Measurements from ENCODE around the gene TAAR1.
"Not testable (repeated sequence)": the region's sequence is repeated elsewhere in the genome, so short reads cannot be mapped to it uniquely, and the experiment has no call there.

The TAAR1 gene

DNA sequence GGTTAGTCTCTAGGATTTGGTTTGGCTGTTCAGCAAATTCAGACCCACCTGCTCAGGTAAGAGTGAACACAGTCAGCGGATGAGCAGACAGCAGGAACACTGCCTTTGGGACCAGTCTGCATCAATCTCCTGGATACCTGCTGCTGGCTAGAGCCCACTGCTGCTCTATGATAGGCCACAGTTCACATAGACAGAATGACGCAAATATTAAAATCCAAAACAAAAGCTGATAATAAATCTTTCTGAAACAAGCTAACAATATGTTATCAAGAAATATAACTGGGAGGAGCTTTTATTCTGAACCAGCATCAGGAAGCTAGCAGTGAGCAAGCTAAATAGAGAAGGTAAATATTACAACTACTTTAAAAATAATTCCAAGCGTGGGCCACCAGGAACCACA, at the start of gene TAAR1:
TAAR1 (minus strand) TSS at position 101 of the 400 bp plus-strand sequence. CDS start 13,179 bp downstream, outside the sequence.
- no peak for DNase-seq (ENCODE audit: low spot score)

GRCh38 chr6:132708771-132709170, 49.8 kb upstream of the TAAR1 start:
- no peak for DNase-seq (ENCODE audit: low spot score)

- no peak for DNase-seq (ENCODE audit: low spot score)
These were observed 49.0 kb upstream of the TAAR1 start for GRCh38 chr6:132708002-132708401.

DNA sequence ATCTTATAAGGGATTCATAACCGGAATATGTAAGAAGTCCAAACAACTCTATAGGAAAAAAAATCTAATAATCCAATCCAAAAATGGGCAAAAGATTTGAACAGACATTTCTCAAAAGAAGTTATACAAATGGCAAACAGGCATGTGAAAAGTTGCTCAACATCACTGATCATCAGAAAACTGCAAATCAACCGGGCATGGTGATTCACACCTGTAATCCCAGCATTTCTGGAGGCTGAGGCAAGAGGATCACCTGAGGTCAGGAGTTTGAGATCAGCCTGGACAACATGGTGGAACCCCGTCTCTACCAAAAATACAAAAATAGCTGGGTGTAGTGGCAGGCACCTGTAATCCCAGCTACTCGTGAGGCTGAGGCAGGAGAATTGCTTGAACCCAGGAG, 47.8 kb upstream of the TAAR1 start:
- not testable (repeated sequence) for DNase-seq (ENCODE audit: low spot score)

DNA sequence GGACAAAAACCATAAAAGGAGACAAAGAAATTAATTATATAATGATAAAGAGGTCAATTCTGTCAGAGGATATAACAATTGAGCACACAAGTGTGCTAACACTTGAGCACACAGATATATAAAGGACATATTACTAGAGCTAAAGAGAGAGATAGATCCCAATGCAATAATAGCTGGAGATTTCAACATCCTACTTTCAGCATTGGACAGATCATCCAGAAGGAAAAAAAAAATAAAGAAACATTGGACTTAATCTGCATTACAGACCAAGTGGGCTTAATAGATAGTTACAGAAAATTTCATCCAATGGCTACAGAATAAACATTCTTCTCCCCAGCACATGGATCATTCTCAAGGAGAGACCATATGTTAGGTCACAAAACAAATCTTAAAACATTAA, 45.0 kb upstream of the TAAR1 start:
- DNase-seq (ENCODE audit: low spot score): no peak

- no peak for DNase-seq (ENCODE audit: low spot score)
These were observed 39.6 kb upstream of the TAAR1 start for GRCh38 chr6:132698608-132699007.

- no peak for DNase-seq (ENCODE audit: low spot score)
These were observed 36.8 kb upstream of the TAAR1 start for GRCh38 chr6:132695773-132696172.

DNA sequence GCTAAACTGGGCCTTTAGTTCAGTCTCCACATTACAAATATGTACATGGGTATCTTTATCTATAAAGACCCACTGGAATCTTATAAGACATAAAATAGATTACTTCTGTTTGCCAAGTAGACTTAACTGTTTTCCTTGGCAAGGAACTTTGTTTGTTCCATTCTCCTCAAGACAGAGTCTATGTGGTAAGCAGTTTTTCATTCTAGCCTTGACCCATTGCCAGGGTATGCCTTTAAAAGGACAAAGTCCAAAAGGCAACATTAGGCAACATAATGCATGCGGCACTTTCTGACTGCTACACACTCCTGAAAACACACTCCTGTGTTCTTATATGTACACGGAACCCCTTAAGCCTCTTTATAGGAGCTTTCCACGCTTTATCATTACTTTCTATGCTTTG, 34.5 kb upstream of the TAAR1 start:
- DNase-seq (ENCODE audit: low spot score): no peak

DNA sequence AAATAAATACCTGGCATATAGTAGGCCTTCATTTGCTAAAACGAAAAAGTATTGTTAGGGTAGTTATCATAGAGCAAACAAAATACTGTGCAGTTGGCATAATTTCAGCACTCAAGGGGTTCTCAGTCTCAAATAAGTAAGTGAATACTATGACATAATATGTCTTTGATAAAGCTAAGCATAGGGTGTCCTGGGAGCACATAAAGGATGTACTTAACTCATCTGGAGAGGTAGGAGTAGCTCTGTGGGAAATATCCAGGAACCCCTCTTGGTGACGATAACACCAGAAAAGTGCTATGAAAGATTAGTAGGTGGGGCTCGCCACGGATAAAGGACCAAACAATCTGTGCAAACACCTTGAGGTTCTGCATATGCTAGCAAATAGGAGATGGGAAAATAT, 31.7 kb upstream of the TAAR1 start:
- DNase-seq (ENCODE audit: low spot score): no peak

- DNase-seq (ENCODE audit: low spot score): no peak
These were observed 28.3 kb upstream of the TAAR1 start for GRCh38 chr6:132687306-132687705.

GRCh38 chr6:132686531-132686930, 27.5 kb upstream of the TAAR1 start:
- DNase-seq (ENCODE audit: low spot score): no peak

DNA sequence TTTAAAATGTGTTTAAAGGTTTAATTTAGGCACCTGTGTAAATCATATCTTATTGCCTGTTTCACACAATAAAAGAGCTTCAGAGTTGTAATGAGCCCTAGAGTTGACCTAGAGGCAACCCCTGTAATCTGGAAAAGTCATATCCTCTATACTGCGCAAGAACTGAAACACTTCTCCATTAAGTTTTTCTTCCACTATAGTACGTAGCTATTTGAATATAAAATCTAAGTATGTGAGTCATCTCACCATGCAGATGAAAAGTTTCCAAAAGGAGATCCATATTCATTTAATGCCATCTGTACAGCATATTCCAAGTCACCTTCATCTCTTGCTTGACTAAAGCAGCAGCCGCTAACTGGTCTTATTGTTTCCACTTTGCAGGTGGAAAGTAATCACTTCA, 26.0 kb upstream of the TAAR1 start:
- DNase-seq (ENCODE audit: low spot score): no peak

DNA sequence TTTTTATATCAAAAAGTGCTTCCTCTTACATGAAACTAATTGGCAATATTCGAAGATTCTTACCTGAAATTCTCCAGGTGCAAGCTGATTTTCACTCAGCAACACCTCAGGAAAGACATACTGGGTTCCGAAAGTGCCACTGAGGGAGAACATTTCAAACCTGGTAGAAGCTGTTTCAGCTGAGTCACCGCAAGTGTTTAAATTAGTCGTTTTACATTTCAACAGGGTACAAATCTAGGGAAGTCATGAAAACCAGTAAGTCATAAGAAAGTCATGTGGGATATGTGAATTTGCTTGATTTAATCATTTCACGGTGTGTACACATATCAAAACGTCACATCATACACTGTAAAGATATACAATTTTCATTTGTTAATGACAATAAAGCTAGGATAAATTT, 25.3 kb upstream of the TAAR1 start:
- no peak for DNase-seq (ENCODE audit: low spot score)

GRCh38 chr6:132683543-132683942, 24.6 kb upstream of the TAAR1 start:
- no peak for DNase-seq (ENCODE audit: low spot score)

DNA sequence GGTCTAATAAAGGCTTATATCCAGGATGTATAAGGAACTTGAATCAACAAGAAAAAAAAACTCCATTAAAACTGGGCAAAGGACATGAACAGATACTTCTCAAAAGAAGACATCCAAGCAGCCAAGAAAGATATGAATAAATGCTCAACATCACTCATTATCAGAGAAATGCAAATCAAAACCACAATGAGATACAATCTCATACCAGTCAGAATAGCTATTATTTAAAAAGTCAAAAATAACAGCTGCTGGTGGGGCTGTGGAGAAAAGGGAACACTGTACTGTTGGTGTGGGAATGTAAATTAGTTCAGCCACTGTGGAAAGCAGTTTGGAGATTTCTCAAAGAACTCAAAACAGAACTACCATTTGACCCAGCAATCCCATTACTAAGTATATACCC, 20.1 kb upstream of the TAAR1 start:
- not testable (repeated sequence) for DNase-seq (ENCODE audit: low spot score)

GRCh38 chr6:132675749-132676148, 16.8 kb upstream of the TAAR1 start:
- no peak for DNase-seq (ENCODE audit: low spot score)

- no peak for DNase-seq (ENCODE audit: low spot score)
These were observed 16.0 kb upstream of the TAAR1 start for GRCh38 chr6:132675002-132675401.

- no peak for DNase-seq (ENCODE audit: low spot score)
These were observed 14.6 kb upstream of the TAAR1 start for GRCh38 chr6:132673376-132674094.

DNA sequence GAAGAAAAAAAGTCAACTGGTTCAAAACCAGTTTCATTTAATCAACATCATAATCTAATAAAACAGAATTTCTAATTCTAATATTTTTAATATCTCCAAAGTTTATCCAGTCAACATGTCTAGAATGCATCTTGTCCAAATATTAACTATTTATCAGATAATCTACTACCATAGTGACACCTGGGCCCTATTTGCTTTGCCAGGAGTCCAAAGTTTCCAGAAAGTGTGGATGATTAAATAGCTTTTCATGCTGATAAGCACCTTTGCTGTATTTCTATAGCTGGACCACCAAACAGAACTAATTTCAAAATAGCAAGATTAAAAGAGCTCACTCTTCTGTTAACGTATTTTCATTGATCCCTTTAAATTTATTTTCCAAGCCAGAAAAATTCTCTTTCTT, 12.3 kb upstream of the TAAR1 start:
- no peak for DNase-seq (ENCODE audit: low spot score)

GRCh38 chr6:132669690-132670291, 10.8 kb upstream of the TAAR1 start:
- DNase-seq (ENCODE audit: low spot score): peak; percentile 27

GRCh38 chr6:132666118-132666517, 7.1 kb upstream of the TAAR1 start:
- no peak for DNase-seq (ENCODE audit: low spot score)

DNA sequence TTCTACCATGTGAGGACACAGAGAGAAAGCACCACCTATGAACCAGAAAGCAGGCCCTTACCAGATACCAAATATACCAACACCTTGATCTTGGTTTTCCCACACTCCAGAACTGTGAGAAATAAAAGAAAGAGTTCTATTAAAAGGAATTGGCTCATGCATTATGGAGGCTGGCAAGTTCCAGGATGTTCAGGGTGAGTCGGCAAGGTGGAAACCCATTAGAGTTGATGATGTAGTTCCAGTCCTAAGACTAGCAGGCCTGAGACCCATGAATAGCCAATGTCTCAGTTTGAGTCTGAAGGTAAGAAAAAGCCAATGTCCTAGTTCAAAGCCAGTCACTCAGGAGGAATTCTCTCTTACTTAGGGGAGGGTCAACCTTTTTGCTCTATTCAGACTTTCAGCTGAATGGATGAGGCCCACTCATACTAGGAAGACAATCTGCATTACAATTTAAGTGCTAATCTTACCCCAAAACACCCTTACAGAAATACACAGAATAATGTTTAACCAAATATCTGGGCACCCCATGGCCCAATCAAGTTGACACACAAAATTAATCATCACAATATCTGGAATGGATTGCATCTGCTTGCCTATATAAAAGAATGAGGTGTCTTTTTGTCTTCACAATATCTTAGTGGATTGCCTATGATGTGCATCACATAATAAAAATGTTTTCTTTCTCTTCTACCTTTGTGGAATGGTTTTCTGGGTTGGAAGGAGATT, 5.5 kb upstream of the TAAR1 start:
- no peak for DNase-seq (ENCODE audit: low spot score)

- no peak for DNase-seq (ENCODE audit: low spot score)
These were observed 4.7 kb upstream of the TAAR1 start for GRCh38 chr6:132663661-132664060.

Data from germinal center (tissue), 1 donor.